ENCODE data around the gene CHN2.

CHN2 gene

GRCh38 chr7:29287366-29287765, 92.8 kb downstream of the CHN2 start:
- no peak for DNase-seq

GRCh38 chr7:29288181-29289091, 93.9 kb downstream of the CHN2 start:
- no peak for DNase-seq

- DNase-seq, result no peak
These were observed 94.8 kb downstream of the CHN2 start for GRCh38 chr7:29289156-29290021.

DNA sequence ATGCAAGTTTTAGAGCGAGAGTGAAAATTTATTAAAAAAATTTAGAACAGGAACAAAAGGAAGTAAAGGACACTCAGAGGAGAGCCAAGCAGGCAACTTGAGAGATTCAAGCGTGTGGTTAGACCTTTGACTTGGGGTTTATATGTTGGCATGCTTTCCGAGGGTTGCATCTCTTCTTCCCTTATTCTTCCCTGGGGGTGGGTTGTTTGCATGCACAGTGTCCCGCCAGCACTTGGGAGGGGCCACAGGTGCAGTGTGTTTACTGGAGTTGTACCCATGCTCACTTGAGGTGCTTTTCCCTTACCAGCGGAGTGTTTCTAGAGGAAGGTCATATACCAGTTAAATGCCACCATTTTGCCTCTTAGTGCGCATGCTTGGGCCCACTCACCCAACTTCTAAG, 96.3 kb downstream of the CHN2 start:
- no peak for DNase-seq

- no peak for DNase-seq
These were observed 97.4 kb downstream of the CHN2 start for GRCh38 chr7:29291723-29292618.

DNA sequence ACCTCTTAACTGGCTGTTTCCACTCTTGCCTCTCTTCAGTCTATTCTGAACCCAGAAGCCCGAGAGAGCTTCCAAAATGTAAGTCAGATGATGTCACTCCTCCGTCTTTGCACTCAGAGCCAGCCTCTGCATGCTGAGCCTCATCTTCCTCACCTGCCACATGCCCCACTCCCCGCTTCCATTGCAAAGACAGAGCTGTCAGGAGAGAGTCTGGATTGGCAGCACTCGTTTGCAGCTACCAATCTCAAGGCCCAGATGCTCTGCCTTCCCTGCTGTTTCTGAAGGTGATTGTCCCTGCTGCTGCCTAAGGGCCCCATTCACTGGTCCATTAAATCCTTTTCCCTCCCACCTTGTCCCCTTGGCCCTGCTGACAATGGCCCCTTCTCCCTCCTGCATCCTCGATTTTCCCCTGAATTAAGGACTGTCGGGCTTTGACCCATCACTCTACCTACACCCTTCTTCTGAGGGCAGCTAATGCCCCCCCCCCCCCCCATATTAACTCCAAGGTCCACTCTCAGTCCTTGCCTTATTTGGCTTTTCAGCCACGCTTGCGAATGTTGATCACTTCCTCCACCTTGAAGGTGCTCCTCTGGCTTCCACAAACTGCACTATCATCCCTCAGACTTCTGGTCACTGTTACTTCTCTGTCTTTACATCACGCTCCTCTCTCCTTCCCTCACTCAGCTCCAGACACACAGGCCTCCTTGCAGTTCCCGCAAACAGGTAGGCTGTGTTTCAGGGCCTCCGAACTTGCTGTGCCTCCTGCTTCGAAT, 98.5 kb downstream of the CHN2 start:
- no peak for DNase-seq

- DNase-seq, result no peak
These were observed 101.8 kb downstream of the CHN2 start for GRCh38 chr7:29296421-29296820.

DNA sequence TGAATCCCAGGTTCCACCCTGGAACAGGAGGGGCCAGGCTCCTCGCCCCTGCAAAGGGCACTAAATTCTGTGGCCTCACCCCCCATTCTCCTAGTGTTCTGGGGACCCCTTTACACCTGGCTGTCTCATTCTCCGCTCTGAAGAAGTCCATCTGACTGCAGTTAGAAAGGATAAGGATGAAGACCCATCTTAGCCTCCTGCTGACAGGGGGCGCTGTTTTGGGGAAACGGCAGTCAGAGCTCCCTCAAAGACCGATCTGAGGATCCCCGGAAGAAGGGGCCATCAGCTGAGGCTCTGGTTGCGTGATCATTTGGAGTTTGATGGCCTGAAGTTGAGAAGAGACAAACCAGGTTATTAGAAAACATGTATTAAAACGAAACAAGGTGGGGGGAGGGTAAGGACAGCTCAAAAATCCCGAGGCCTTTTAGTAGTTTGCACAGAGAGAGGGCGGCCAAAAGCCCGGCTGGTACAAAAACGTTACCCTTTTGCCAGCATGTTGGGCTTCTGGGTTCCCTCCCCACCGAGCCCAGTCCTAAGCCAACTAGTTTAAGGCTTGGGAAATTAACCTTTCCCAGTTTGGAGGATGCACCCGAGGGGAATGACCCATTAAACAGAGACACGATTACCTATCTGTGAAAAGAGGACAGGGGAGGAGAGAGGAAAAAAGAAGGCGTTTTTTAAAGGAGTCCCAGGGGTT, 102.8 kb downstream of the CHN2 start:
- DNase-seq, result no peak

DNA sequence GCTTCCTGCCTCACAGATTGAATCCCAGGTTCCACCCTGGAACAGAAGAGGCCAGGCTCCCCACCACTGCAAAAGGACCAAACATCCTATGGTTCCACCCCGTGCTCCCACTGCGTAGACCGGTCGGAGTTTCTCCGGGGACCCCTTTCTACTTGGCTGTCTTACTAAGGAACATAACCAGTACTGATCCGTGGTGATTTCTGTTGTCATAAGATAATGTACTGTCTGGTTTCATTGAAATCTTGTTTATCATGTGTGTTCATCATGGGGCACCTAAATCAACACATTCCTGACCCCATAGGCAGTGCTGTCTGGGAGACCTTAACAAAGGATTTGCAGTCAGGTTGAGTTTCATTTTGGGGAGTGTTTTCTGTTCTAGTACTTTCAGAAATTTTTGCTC, 104.5 kb downstream of the CHN2 start:
- no peak for DNase-seq

GRCh38 chr7:29300026-29300480, 105.5 kb downstream of the CHN2 start:
- DNase-seq, result no peak

GRCh38 chr7:29300649-29301048, 106.1 kb downstream of the CHN2 start:
- DNase-seq, result no peak

- DNase-seq, result no peak
These were observed 108.3 kb downstream of the CHN2 start for GRCh38 chr7:29302666-29303395.

DNA sequence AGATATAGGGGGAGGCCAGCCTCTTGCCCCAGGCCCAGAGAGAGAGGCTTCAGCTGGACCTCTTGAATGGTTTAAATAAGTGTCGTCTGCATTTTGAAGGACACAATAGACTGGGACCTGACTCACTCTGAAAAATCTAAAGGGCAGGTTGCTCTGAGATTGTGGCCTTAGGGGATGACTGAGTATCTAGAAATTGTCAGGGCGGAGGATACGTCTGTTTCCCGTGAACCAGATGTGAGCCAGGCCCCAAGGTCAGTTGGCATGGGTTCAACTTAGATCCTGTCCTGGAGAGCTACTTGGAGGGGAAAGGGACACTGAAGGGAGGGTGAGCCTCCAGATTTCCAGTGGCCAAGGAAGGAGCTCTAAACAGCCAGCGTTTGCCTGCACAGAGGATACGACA, 110.2 kb downstream of the CHN2 start:
- DNase-seq, result no peak

DNA sequence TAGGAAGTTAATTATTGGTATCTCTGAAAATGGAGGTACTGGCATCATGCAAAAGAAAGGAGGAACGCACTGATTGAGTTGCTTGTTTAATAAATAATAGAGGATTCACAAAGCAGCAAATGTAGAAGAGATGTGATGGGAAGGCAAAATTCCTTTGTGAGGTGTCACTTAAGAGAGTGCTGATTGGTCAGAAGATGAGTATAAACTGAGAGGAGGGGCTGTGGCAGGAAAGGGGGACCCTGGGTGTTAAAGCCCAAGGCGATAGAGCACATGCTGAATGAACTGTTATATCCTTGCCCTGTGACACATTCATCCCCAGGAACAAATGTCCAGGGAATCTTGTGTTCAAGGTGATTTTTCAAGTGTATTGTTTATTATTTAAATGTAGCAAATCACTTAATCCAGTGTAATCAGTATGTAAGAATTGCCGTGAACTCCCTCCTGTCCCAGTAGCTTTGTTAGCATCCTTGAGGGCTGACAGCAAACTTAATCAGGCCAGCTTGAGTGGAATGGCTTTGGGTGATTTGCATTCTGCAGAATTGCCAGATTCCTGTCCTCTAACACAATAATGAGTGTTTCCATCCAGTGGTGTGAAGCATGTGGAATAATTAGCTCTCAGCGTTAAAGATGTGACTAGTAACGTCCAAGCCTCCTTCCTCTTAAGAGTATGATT, 111.9 kb downstream of the CHN2 start:
- DNase-seq, result no peak

DNA sequence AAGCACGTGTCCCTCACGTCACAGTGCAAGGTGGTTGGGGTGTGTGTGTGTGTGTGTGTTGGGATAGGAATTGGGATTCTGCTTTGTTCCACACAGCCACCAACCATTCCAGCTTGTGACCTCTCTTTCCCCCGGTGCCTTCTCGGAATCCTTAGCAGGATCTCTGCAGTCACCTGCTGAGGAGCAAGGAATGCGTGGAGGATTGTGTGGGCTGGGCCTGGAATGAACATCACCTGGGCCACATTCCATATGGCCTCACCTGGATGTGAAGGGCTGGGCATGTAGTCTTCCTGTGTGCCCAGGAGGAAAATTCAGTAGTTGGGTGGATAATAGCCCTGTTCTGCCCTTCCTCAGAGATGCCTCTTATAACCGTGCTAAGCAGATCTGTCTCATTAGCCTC, 113.8 kb downstream of the CHN2 start:
- no peak for DNase-seq

DNA sequence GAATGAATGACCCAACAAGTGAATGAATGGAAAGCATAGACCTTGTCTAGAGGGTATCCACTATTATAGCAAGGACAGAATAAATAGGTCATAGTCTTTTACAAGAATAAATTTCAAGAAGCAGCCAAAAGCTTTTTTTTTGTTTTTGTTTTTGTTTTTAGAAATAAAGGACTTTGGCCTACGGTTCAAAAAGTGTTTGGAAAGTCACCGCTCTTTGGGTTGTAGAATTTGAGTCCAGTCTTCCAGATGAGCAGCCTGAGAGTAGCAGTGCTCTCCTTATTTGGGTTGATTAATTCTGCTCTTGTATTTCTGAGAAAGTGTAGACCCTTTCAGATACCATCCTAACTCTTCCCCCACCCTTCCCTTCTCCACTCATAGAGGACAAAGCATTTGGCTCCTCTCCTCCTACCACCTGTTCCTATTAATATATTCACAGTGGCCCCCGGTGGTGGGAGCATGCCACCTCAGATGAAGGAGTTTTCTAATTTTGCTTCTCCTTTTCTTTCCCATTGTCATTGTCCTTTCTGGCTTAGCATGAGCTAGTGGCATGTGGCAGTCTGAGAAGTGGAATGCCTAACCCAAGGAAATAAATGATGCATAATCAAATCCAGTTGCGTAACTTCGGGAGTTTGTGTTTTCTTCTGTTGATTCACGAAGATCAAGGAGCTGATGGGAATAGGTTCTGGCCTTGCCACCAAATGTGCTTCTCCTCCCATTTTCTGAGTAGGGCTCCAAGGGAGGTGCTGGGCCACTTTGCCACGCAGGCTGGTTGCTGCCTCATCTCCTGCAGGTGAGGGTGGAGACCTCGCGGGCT, 114.7 kb downstream of the CHN2 start:
- no peak for DNase-seq

- DNase-seq, result no peak
These were observed 116.0 kb downstream of the CHN2 start for GRCh38 chr7:29310625-29311024.

DNA sequence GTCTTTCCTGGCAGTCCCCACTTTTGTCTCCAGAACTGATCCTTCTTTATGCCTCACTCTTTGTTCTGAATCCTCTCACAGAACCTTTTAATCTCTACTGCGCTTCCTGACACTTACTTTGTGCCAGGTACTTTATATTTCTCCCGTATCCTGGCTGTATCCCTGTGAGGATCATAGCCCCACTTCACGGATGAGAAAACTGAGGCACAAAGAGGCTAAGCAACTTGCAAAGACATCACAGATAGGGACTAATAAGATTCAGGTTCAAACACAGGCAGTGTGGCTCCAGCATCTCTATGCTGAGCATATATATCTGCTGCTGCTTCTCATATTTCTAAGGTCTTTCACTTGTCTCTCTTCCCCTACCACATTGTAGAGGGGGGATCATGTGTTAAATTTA, 116.7 kb downstream of the CHN2 start:
- no peak for DNase-seq

- no peak for DNase-seq
These were observed 119.6 kb downstream of the CHN2 start for GRCh38 chr7:29314148-29314547.

All from activated CD4-positive, CD25-positive, alpha-beta regulatory T cell (primary cell).